Sigmoid colon (tissue), 4 donors: ENCODE data around the gene POLR2F.

Experiments
- POLR2A ChIP-seq, 2 donors: fragments of 450-650 bp; IDR thresholded peaks; one replicate each; pipeline ENCODE4 v1.6.1; 2016; ENCODE audit warnings: antibody characterized with exemption in 2 of 2, mild to moderate bottlenecking in 2 of 2, moderate library complexity in 2 of 2
- POLR2AphosphoS5 ChIP-seq, 4 donors: sonication (generic); formaldehyde crosslinking; IDR thresholded peaks; one replicate each; pipeline ENCODE4 v1.6.1; 2017; ENCODE audit warnings: antibody characterized with exemption in 4 of 4
- TF ChIP-seq, protein P1 (sequence below), 4 experiments: fragments of 450-650 bp in 3 of 4; fragments of 200-600 bp in 1 of 4; IDR thresholded peaks; one replicate each; pipeline ENCODE4 v1.5.1; 2016 to 2019; ENCODE audit warnings: antibody characterized with exemption in 4 of 4, mild to moderate bottlenecking in 3 of 4, moderate library complexity in 2 of 4

DNA sequence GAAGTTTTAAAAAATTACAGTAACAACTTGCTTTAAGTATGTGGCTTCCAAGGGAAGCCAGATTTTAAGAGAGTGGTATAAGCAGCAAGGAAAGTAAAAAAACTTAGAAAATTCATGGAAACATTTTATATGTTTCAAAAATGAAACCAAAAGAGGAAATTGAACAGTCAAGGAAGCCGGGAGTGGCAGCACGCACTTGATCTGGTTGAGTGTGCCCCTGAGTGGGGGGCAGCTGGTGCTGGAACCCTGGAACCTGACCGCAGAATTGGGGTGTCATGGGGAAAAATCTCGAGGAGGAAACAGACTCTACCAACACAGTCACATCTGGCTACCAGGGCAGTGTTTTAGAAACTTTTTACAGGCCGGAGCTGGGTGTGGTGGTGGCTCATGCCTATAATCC is 33.4 kb upstream of the POLR2F start:
- TF ChIP-seq POLR2AphosphoS5 (IDR thresholded peaks at IDR 0.05), result no peak
- TF ChIP-seq POLR2A (IDR thresholded peaks at IDR 0.05), result no peak
- TF ChIP-seq, protein P1, sequence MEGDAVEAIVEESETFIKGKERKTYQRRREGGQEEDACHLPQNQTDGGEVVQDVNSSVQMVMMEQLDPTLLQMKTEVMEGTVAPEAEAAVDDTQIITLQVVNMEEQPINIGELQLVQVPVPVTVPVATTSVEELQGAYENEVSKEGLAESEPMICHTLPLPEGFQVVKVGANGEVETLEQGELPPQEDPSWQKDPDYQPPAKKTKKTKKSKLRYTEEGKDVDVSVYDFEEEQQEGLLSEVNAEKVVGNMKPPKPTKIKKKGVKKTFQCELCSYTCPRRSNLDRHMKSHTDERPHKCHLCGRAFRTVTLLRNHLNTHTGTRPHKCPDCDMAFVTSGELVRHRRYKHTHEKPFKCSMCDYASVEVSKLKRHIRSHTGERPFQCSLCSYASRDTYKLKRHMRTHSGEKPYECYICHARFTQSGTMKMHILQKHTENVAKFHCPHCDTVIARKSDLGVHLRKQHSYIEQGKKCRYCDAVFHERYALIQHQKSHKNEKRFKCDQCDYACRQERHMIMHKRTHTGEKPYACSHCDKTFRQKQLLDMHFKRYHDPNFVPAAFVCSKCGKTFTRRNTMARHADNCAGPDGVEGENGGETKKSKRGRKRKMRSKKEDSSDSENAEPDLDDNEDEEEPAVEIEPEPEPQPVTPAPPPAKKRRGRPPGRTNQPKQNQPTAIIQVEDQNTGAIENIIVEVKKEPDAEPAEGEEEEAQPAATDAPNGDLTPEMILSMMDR (IDR thresholded peaks at IDR 0.05), result no peak
